NOMO-1 treated with dmso at 0.1 percent for 144 hours (cell line): ENCODE results near the gene ARID5B.

Source experiments
- DNase-seq: peaks from one replicate; lab custom pipeline; 2025; ENCODE audit not compliant: unreplicated experiment; lab: John Stamatoyannopoulos, UW

The ARID5B gene

DNA sequence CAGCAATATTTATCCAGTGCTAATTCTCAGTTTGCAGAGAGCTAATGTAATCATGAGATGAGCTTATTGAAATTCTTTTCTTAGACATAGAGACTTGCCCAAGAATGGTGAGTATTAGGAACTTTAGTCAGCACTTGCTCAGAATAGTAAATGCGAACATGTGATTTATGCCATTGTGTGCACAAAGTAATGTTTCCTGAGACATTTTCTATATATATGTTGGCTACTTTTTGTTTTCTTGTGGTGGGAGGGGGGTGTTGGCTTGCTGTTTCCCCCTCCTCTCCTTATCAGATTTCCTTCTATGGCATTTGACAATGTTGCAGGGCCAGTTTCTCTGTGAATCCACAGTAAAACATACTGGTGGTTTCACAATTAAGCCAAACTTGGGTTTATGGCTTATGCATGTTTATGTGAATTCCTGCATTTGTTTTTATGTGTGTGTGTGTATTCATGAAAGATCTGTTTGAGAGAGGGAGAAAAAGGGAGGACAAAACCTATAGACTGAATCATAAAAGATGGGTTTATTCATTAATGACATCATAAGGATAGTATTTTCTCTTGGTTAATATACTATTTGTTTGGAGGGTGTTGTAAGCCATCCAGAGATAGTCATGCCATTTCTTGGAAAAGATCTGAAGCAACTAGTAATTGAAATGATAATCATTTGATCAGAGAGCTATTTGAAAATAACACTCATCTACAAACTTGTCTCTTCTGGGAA is 36.3 kb downstream of the ARID5B start:
- DNase-seq, result no peak

DNA sequence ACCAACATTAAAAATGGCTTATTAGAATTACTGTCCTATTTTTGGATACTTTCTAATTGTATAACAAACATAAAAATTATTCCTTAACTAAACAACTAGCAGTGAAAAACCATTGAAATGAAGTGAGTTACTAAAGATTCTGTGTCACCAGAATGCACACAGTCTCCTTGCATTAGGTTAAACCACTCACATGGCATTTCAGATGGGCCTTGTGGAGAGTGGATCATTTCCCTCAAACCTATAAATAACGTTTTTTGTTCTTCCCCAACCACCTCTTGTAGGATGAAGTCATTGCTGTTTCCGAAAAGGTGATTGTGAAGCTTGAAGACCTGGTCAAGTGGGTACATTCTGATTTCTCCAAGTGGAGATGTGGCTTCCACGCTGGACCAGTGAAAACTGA is 38.4 kb downstream of the ARID5B start:
- no peak for DNase-seq

DNA sequence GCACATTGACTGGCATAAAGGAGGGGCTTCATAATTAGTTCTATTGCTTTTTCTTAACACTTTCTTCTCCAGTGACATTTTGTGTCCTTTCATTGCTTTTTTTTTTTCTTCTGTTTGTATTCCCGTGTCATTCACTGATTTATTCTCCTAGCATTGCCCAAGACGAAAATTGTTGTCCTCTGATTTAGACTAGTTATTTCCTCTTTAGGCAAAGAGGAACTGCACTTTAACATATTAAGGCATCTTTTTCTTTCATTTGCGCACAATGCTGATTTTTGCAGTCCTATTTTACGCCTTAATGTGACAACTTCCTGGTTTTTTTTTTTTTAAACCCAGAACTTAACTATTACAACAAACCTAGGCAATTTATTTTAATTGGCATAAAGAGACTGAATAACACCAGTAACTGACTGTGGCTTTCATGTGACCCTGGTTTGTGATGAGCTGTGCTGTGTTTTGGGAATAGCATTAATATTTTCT is 39.7 kb downstream of the ARID5B start:
- DNase-seq, result peak; percentile 92

DNA sequence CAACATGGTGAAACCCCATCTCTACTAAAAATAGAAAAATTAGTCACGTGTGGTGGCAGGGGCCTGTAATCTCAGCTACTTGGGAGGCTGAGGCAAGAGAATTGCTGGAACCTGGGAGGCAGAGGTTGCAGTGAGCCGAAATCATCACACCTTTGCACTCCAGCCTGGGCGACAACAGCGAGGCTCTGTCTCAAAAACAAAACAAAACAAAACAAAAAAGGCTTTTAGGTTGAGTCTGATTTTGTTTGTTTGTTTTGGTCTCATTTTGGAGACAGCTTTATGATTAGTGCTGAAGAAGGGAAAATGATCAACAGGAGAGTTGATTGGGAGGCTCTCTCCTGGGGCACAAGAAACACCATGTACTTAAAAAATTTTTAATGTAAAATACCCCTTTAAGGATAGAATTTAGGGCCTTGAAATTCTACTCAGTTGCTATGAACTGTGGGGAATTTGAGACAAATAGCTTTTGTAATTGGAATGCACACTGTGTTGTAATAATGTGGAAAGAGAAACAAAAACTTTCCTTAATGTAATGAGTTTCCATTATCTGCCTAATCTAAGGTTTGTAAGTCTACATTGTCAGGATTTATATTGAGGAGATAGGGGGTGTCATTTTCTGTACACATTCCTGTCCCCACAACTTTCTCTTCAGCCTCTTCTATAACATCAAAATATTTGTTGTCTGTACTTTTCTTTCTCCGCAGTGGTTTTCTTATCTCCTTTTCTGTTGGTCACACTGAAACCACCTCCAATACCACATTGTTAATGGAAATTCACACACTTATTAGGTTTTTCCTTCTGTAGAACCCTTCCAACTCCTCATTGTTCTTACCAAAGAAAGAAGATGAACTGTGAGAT is 41.3 kb downstream of the ARID5B start:
- no peak for DNase-seq

DNA sequence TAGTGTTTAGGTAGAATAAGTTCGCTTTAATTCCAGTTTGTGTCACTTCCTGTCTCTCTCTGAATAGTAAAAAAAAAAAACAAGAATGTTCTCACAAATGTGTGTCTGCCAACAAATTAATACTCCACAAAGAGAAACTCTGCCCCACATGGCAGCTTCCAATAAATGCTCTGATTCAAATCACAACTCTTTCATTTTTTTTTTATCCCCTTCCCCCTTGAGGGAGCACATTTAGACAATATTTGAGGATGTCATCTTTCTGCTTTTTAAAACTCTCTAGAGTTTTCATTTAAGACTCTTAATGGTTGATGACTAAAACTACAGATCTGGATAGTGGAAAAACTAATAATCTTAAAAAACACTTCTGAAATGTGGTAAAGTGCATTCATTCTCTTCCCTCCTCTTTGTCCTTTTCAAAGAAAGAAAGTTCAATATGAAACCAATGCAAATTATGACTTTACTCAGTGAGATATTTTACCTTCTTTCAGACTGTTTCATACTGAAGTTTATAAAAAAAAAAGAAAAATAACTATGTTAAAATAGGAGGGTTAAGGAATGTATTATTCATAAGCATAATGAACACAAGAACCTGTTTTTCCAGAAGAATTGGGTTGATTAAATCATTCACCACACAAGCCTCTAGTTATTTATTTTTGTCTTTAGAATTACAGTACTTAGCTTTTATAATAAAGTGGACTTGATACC is 42.3 kb downstream of the ARID5B start:
- DNase-seq, result no peak

DNA sequence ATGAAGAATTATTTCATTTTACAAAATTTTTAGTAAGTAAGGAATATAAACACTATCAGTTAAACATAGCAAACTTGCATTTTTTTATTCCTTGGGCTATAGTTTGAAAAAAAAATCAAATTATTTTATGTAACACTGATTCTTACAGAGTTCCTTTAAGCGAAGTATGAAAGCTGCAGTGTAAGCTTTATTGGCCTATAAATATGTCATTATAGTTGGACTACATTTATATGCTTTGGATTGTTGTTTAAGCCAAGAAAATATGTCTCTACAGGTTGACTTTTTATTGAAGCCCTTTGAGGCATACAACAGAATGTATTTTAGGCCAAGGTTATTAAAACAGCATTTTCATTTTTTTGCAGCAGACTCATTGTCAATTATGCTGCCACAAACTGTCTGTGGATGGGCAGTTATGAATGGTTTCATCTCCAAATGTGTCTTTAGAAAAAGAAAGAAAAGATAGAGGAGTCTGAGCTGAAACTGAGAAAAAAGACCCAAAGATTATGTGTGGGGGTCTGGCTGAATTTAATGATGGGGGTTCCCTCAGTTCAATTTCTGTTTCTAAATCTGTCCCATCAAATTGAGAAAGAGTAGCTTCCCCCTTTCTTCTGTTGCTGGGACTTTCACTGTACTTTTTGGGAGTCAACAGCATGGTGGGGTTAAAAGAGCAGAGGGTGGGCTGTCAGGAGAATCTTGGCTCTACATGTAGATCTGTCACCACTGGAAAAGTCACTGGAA is 43.1 kb downstream of the ARID5B start:
- DNase-seq, result no peak

DNA sequence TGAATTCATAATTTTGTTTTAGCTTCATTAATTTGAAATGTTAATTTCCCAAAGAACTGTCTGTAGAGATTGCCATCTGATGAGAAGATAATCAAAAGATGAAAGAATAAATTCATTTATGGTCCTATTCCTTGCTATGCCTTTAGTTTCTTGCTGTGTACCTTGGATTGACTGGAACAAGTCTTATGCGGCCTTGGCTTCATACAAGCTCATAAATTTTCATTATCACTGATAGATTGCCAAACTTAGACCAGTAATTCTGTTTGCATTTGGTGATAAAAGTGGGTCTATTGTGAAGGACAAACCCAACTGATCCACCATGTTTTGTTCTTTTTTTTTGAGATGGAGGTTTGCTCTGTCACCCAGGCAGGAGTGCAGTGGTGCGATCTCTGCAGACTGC is 48.2 kb downstream of the ARID5B start:
- no peak for DNase-seq

DNA sequence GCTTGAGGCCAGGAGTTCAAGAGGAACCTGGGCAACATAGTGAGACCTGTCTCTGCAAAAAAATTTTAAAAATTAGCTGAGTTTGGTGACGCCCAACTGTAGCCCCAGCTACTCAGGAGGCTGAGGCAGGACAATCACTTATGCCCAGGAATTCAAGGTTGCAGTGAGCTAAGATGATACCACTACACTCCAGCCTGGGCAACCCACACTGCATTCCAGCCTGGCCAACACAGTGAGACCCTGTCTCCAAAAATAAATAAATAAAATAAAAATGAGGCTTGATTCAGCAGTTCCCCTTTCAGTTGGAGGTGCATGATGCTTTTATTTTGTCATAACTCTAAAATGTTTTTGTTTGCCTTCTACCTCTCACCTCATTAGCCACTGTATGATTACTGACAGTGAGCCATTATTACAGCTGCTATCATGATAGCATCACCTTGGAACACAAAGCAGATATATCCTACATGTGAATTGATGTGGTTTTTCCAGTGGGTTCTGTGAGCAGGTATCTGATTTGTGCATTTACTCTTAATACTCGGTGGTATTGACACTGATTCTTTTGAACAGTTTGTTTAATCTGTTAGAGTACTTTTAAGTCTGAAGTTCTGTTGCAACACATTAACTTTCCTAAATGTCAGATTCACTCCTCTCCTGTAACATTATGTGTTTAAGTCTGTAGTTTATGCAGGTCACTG is 49.1 kb downstream of the ARID5B start:
- no peak for DNase-seq

DNA sequence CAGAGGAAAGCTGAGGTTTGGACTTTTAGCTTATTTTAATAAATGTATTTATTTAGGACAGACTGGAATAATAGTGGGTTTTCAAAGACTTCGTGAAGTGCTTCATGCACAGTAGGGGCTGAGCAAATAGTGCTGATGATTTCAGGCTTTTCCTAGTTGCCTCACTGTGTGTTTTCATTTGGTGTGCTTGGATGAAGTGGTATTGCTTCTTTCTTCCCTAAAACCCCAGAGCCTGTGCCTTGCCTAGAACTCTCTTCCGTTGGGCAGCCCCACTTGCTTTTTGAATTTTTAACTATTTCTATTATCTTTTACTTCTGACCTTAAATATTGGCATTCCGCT is 49.6 kb downstream of the ARID5B start:
- DNase-seq, result no peak

DNA sequence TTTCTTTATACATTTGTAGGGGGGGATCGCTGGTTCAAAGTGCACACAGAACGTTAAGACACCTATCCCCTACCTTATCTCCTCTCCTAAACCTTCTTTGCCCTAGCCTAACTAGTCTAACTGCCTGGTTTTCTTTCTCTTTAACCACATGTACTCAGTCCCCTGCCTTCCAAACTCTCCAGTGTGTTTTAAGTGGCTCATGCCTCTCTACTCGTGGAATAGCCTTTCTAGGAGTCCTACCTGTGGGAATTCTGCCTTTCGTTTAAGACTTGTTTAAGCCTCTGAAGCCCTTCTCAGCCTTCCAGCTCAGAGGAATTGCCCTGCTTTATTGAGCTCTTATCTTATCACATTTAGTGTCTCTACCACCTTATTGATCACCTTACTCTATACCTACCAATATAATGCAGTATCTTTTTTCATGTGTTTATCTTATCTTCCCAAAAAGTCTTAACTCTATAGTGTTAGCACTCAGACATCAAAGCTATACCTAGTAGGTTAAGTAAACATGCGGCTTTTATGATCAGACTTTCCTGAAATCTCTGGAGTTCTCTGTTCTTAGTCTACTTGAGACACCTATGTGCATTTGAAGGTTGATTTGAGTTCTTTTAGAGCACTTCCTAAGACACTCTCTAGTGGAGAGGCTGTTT is 50.7 kb downstream of the ARID5B start:
- DNase-seq, result no peak

DNA sequence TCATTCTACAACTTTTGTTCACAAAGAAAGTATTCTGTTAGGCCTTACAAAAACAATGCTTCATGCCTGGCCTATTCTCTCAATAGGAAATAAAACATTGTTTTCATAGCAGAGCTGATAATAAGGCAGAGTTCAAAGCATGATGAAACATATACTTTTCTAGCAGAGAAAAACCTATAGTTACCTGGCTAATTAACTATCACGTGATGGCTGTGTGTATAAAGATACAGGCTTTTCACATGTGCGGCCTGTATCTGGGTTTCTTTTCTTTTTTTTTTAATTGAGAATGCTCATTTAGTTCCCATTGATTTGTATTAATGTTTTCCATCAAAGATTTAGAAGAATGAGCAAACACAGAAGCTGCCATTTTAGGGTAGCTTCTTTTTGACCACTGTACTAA is 51.7 kb downstream of the ARID5B start:
- no peak for DNase-seq

DNA sequence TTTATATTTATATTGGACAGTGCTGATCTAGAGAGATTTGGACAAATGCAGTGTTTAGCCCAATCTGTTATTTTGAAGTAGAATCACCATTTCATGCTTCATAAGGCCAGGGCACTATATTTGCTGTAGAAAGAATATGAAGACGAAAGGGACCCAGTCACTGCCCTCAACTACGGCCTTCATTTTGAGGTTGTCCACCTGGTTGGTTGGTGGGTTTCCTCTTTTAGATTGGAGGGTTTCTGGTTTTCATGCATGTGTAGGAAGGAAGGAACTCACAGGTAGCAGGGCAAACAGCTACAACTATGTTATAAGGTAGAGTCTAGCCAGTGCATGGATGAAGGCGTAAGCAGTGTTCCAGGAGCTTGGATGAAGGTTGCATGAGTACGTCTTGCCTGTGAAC is 56.3 kb downstream of the ARID5B start:
- DNase-seq, result no peak

DNA sequence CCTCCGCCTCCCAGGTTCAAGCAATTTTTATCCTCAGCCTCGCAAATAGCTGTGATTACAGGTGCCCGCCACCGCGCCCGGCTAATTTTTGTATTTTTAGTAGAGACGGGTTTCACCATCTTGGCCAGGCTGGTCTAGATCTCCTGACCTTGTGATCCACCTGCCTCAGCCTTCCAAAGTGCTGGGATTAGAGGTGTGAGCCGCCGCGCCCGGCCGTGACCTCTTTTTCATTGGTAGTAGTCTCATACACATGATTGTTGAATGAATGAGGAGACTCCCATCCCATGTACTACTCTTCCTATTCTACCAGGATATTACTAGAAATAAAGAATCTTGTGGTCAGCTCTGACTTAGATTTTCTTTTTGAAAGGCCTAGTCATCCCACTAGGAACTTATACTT is 56.8 kb downstream of the ARID5B start:
- DNase-seq, result no peak

DNA sequence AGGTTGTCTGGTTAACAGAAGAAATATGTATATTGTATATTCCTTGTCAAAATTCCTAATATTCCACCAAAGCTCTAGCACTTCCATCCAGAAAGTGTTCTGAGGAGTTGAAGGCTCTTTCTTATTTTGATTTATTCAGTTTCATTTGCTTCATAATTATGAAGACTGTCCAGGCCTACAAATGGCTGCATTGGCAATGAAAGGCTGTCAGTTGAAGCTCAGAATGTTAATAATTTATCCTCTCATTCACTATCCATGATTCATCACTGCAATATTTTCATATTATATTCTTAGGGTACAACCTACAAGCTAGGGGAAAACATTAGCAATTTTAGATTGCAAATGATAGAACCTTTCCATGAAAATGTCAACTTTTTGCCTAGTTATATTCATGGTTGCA is 57.3 kb downstream of the ARID5B start:
- no peak for DNase-seq

DNA sequence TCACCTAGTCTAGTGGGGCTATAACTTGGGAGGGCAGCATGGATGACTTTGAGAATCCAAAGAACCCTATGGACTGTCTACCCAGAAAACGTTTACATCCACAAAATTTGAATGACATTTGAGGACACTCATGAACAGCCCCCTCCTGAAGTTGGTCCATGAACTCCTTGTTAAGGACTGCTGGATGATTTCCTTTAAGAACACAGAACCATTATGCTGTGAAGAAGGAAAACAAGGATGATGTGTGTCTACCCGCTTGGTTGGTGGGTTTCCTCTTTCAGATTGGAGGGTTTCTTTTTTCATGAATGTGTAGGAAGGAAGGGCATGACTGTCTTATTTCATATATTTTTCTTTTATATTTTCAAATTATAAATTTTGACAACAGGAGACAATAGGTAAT is 58.3 kb downstream of the ARID5B start:
- DNase-seq, result no peak

DNA sequence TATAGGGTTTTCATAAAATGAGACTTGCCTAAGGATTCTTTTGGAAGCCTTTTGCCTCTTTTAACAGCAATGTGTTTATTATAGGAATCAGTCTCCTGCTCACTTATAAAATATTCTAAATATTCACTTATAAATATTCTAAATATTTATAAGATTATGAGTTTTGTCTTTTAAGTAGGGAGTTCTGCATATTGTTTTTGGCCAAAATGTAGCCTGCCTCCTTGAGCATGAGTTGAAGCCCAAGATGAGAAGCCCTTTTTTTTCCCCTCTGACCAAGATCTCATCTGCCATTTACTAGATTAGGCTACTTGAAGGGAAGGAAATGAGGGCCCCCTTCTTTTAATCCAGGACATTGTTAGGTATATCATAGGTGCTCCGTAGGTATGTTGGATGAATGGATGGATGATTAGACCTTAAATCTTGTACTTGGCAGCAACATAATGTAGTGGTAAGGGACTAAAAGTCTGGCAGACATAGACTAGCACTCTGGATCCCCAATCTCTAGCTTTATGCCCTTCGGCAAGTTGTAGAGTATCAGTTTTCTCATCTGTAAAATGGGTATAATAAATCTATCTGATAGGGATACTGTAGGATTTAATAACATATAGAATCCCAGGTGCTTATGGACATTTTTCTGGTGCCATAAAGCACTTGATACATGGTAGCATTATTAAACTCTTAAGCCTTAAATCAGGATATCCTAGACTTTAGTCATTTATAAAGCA is 59.1 kb downstream of the ARID5B start:
- no peak for DNase-seq

DNA sequence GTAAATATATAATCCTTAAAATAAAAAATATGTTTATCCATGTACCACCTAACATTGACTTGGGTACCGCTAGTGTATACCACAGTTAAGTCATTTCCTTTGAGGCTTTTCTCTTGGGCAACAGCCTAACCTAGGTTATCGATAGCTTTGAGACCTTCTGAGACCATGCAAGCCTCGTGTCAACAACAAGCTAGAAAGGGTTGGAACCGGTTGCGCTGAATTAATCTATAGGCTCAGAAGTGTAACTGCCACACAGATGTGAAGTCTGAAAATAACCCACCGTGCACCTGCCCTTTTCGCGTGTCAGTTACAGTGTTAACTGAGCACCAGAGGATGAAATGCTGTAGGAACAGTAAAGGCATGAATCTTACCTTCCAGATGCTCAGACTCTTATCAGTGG is 59.8 kb downstream of the ARID5B start:
- peak; percentile 43 for DNase-seq

DNA sequence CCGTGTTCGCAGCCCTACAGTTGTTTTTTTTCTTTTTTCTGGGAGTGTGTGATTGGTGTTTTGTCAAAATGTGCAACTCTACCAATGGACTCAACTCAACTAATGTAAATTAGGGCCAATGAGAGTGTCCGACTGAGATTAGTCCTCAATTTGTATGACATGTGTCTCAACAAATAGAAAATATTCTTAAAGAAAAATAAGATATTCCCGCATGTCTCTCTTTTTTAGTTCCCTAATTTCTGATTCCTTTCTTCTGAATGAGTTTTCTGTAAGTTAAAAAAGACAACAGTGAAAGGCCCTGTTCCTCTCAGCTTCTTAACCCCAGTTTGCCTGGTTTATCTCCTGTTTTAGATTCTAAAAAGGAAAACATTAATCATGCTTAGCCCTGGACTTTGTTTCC is 61.5 kb downstream of the ARID5B start:
- no peak for DNase-seq

DNA sequence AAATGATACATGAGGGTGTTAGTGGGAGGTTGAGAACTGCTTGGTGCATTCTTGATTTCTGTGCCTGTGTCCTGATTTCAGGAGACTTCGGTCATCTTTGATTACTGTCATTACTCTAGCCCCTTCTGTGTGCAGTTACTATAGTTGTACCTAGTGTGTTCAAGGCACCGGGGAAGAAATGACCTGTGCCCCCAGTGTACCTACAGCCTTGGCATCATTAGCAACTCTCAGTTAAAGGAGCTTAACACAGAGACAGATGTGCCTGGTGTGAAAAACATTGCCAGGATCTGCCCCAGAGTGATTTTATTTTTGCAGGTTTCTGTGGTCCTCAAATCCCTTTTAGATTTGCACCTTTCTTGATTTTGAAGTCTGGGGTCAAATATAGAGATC is 62.2 kb downstream of the ARID5B start:
- no peak for DNase-seq
